HFF-Myc (cell line): ENCODE measurements around the gene MCCD1.
"Not testable (repeated sequence)": the region's sequence is repeated elsewhere in the genome, so short reads cannot be mapped to it uniquely, and the experiment has no call there.

ENCODE experiments used
- DNase-seq: peaks from one replicate; pipeline ENCODE4 v3.0.0-alpha.2; 2011; ENCODE audit warnings: low read depth; ENCODE audit errors: extremely low read depth
- H3K4me3 ChIP-seq: replicated peaks from 2 replicates; pipeline ENCODE4 v1.5.1; 2011; ENCODE audit warnings: low read depth, mild to moderate bottlenecking, control low read depth, low read length
- CTCF ChIP-seq: IDR thresholded peaks from 2 replicates; pipeline ENCODE4 v1.5.1; 2012; ENCODE audit warnings: mild to moderate bottlenecking, low read depth, low read length, control low read depth; ENCODE audit errors: missing control alignments

MCCD1 gene

GRCh38 chr6:31489086-31489485, 39.7 kb upstream of the MCCD1 start:
- no peak overlapping the region for H3K4me3 ChIP-seq
- DNase-seq: no peak
- TF ChIP-seq CTCF: no peak

- no peak for DNase-seq
- TF ChIP-seq CTCF: no peak
- H3K4me3 ChIP-seq: no peak overlapping the region
Observed at GRCh38 chr6:31490115-31490873, 38.5 kb upstream of the MCCD1 start.

GRCh38 chr6:31493550-31493874, 35.2 kb upstream of the MCCD1 start:
- DNase-seq: not testable (repeated sequence)
- H3K4me3 ChIP-seq: peak overlapping the region; percentile 73

- DNase-seq: peak; percentile 66
- TF ChIP-seq CTCF: peak; percentile 95
- H3K4me3 ChIP-seq: peak overlapping the region; percentile 73
Observed at GRCh38 chr6:31493875-31494694, 34.7 kb upstream of the MCCD1 start.

GRCh38 chr6:31495580-31495979, 33.2 kb upstream of the MCCD1 start:
- DNase-seq: no peak
- TF ChIP-seq CTCF: no peak
- peak overlapping the region; percentile 73 for H3K4me3 ChIP-seq

- peak overlapping the region; percentile 52 for H3K4me3 ChIP-seq
- not testable (repeated sequence) for DNase-seq
Observed at GRCh38 chr6:31496826-31497225, 31.9 kb upstream of the MCCD1 start.

GRCh38 chr6:31497531-31498476, 31.0 kb upstream of the MCCD1 start, which contains the start of gene MICB:
TSS of gene MICB (plus strand) at chr6:31498145. CDS start at chr6:31498194, 49 bp downstream.
- TF ChIP-seq CTCF: no peak
- no peak for DNase-seq
- peak within 1 kb of the TSS; percentile 52 for H3K4me3 ChIP-seq
